Measurements from ENCODE around the gene ZNF451. TPM values are rescaled to one million over a fixed set of nuclear protein-coding genes. Genes with fewer than 3 reads are reported as not detected.
"Not testable (repeated sequence)": the region's sequence is repeated elsewhere in the genome, so short reads cannot be mapped to it uniquely, and the experiment has no call there.

Gene ZNF451
- 56.0 TPM for total RNA-seq
- long read RNA-seq, full-length matches to known transcripts: 31 of 51 reads
- long read RNA-seq, partial matches to known transcripts: 5 of 51 reads
- long read RNA-seq, other reads (novel, unspliced or antisense): 15 of 51 reads

GRCh38 chr6:57089687-57090457, at the start of gene ZNF451:
ZNF451 (plus strand) TSS chr6:57090188; CDS start chr6:57090254, 66 bp downstream.
- H3K9me3 ChIP-seq: no peaks in the 10 kb centered on the region
- H3K27ac ChIP-seq: peak within 1 kb of the TSS; percentile 85
- intact Hi-C loops (cut with DNase I): no loop called here
- peak within 1 kb of the TSS; percentile 61 for H3K4me3 ChIP-seq
- ATAC-seq (peak; percentile 99), DNase-seq (peak; percentile 99)
- no peaks in the 10 kb centered on the region for H3K27me3 ChIP-seq
- peaks cover 12% of the 10 kb centered on the region for H3K36me3 ChIP-seq
- H3K4me1 ChIP-seq: peaks cover 36% of the 10 kb centered on the region
- TF ChIP-seq CTCF (IDR thresholded peaks at IDR 0.05): peak; percentile 22

- H3K36me3 ChIP-seq; intact Hi-C loops (cut with DNase I); H3K9me3 ChIP-seq; ATAC-seq; DNase-seq; H3K4me1 ChIP-seq; H3K27ac ChIP-seq; H3K27me3 ChIP-seq; H3K4me3 ChIP-seq: not testable (repeated sequence)
Observed at GRCh38 chr6:57044061-57044460, 45.9 kb upstream of the ZNF451 start.

GRCh38 chr6:57044568-57044967, 45.4 kb upstream of the ZNF451 start:
- no peak overlapping the region for H3K27ac ChIP-seq
- ATAC-seq (no peak), DNase-seq (no peak)
- H3K4me3 ChIP-seq: no peak overlapping the region
- peaks cover 7% of the 10 kb centered on the region for H3K27me3 ChIP-seq
- no peaks in the 10 kb centered on the region for H3K36me3 ChIP-seq
- TF ChIP-seq CTCF (IDR thresholded peaks at IDR 0.05): no peak
- H3K4me1 ChIP-seq: peaks cover 4% of the 10 kb centered on the region
- intact Hi-C loops (cut with DNase I): no loop called here
- no peaks in the 10 kb centered on the region for H3K9me3 ChIP-seq

GRCh38 chr6:57046332-57047256, 43.4 kb upstream of the ZNF451 start, which contains the start of gene KIAA1586:
KIAA1586 (plus strand) TSS chr6:57046693; CDS start chr6:57046756, 63 bp downstream.
- Histone ChIP-seq H3K4me3 (peak within 1 kb of the TSS; percentile 64), H3K36me3 (peaks cover 12% of the 10 kb centered on the region), H3K27ac (peak within 1 kb of the TSS; percentile 55)
- H3K9me3 ChIP-seq; intact Hi-C loops (cut with DNase I); H3K4me1 ChIP-seq; H3K27me3 ChIP-seq: not testable (repeated sequence)
- DNase-seq (peak; percentile 94), ATAC-seq (peak; percentile 99)

GRCh38 chr6:57047257-57047585, 42.8 kb upstream of the ZNF451 start:
- H3K9me3 ChIP-seq; ATAC-seq; H3K4me3 ChIP-seq; intact Hi-C loops (cut with DNase I); H3K27me3 ChIP-seq; DNase-seq; H3K4me1 ChIP-seq; H3K27ac ChIP-seq: not testable (repeated sequence)
- H3K36me3 ChIP-seq: peaks cover 17% of the 10 kb centered on the region

GRCh38 chr6:57047859-57048258, 42.1 kb upstream of the ZNF451 start:
- intact Hi-C loops (cut with DNase I); H3K9me3 ChIP-seq; H3K4me1 ChIP-seq; ATAC-seq; H3K4me3 ChIP-seq; H3K27ac ChIP-seq; DNase-seq; H3K27me3 ChIP-seq: not testable (repeated sequence)
- peaks cover 24% of the 10 kb centered on the region for H3K36me3 ChIP-seq

- intact Hi-C loops (cut with DNase I): no loop called here
- no peaks in the 10 kb centered on the region for H3K9me3 ChIP-seq
- no peak for DNase-seq
- TF ChIP-seq CTCF (IDR thresholded peaks at IDR 0.05): no peak
- H3K4me3 ChIP-seq: no peak overlapping the region
- no peaks in the 10 kb centered on the region for H3K27me3 ChIP-seq
- no peak for ATAC-seq
- H3K4me1 ChIP-seq: peaks cover 4% of the 10 kb centered on the region
- peaks cover 31% of the 10 kb centered on the region for H3K36me3 ChIP-seq
- H3K27ac ChIP-seq: no peak overlapping the region
Observed at GRCh38 chr6:57048577-57048976, 41.4 kb upstream of the ZNF451 start.

Measured in upper lobe of right lung (tissue), 1 donor.